ACC112 (cell line): ENCODE results near the gene MSL2.
"Not testable (repeated sequence)": the region's sequence is repeated elsewhere in the genome, so short reads cannot be mapped to it uniquely, and the experiment has no call there.

Source experiments
- H2AFZ ChIP-seq: fragments of 200-600 bp; sonication (generic); one replicate; pipeline ENCODE4 v1.6.0; 2017; ENCODE audit warnings: antibody characterized with exemption, low read length; ENCODE audit not compliant: unreplicated experiment
- H3K27ac ChIP-seq: fragments of 200-600 bp; sonication (generic); 2 replicates; pipeline ENCODE4 v1.5.1; 2014; ENCODE audit warnings: low read depth, mild to moderate bottlenecking, antibody characterized with exemption, low read length, moderate library complexity
- H3K27me3 ChIP-seq: fragments of 200-600 bp; sonication (generic); 2 replicates; pipeline ENCODE4 v1.6.1; 2014; ENCODE audit warnings: mild to moderate bottlenecking, antibody characterized with exemption, low read length, moderate library complexity, mixed read lengths; ENCODE audit not compliant: insufficient read depth
- H3K36me3 ChIP-seq: fragments of 200-600 bp; sonication (generic); 2 replicates; pipeline ENCODE4 v1.6.1; 2016; ENCODE audit warnings: mild to moderate bottlenecking, antibody characterized with exemption, low read length, moderate library complexity, mixed read lengths; ENCODE audit not compliant: insufficient read depth
- H3K4me1 ChIP-seq: fragments of 200-600 bp; sonication (generic); one replicate; pipeline ENCODE4 v1.6.1; 2016; ENCODE audit warnings: low read length, mixed read lengths; ENCODE audit not compliant: insufficient read depth, unreplicated experiment, control insufficient read depth
- H3K4me3 ChIP-seq: fragments of 200-600 bp; sonication (generic); 2 replicates; pipeline ENCODE4 v1.5.1; 2014; ENCODE audit warnings: mild to moderate bottlenecking, low read depth, low read length
- H3K79me2 ChIP-seq: fragments of 200-600 bp; sonication (generic); one replicate; pipeline ENCODE4 v1.6.0; 2016; ENCODE audit warnings: low read length; ENCODE audit not compliant: control insufficient read depth, unreplicated experiment, insufficient read depth

The MSL2 gene

GRCh38 chr3:136192195-136192594 lies 3.9 kb downstream of the MSL2 start:
- H3K36me3 ChIP-seq, H3K4me1 ChIP-seq, H3K27ac ChIP-seq, H2AFZ ChIP-seq, H3K27me3 ChIP-seq: not testable (repeated sequence)
- Histone ChIP-seq H3K4me3 (peak overlapping the region; percentile 92), H3K79me2 (peaks cover 85% of the 10 kb centered on the region)

- Histone ChIP-seq H2AFZ (no peak overlapping the region), H3K36me3 (0 out of 2 replicates have a peak, but pooled peaks cover 4% of the 10 kb centered on the region), H3K27me3 (no peaks in the 10 kb centered on the region), H3K79me2 (peaks cover 99% of the 10 kb centered on the region), H3K27ac (no peak overlapping the region), H3K4me3 (no peak overlapping the region), H3K4me1 (peaks cover 13% of the 10 kb centered on the region)
Measured at GRCh38 chr3:136189859-136190617, 6.1 kb downstream of the MSL2 start.

- peaks cover 99% of the 10 kb centered on the region for H3K79me2 ChIP-seq
- H3K27me3 ChIP-seq, result no peaks in the 10 kb centered on the region
- H3K36me3 ChIP-seq, result no peaks in the 10 kb centered on the region
- no peak overlapping the region for H3K27ac ChIP-seq
- H3K4me3 ChIP-seq, result no peak overlapping the region
- H2AFZ ChIP-seq, result no peak overlapping the region
- peaks cover 13% of the 10 kb centered on the region for H3K4me1 ChIP-seq
Measured at GRCh38 chr3:136189043-136189442, 7.1 kb downstream of the MSL2 start.

GRCh38 chr3:136187868-136188267 lies 8.3 kb downstream of the MSL2 start:
- Histone ChIP-seq H3K4me3 (no peak overlapping the region), H3K79me2 (peaks cover 99% of the 10 kb centered on the region), H3K36me3 (no peaks in the 10 kb centered on the region), H2AFZ (no peak overlapping the region), H3K27me3 (no peaks in the 10 kb centered on the region), H3K4me1 (peaks cover 13% of the 10 kb centered on the region), H3K27ac (no peak overlapping the region)

GRCh38 chr3:136186846-136187245 lies 9.3 kb downstream of the MSL2 start:
- Histone ChIP-seq H3K79me2 (peaks cover 99% of the 10 kb centered on the region), H3K36me3 (no peaks in the 10 kb centered on the region), H3K27ac (no peak overlapping the region), H3K27me3 (no peaks in the 10 kb centered on the region), H2AFZ (no peak overlapping the region), H3K4me1 (peaks cover 10% of the 10 kb centered on the region), H3K4me3 (no peak overlapping the region)

- Histone ChIP-seq H3K27me3 (no peaks in the 10 kb centered on the region), H3K36me3 (no peaks in the 10 kb centered on the region), H2AFZ (no peak overlapping the region), H3K4me3 (no peak overlapping the region), H3K27ac (no peak overlapping the region), H3K79me2 (peaks cover 98% of the 10 kb centered on the region), H3K4me1 (peaks cover 8% of the 10 kb centered on the region)
Measured at GRCh38 chr3:136186344-136186743, 9.8 kb downstream of the MSL2 start.

- Histone ChIP-seq H2AFZ (no peak overlapping the region), H3K4me3 (no peak overlapping the region), H3K27me3 (no peaks in the 10 kb centered on the region), H3K79me2 (peaks cover 97% of the 10 kb centered on the region), H3K36me3 (no peaks in the 10 kb centered on the region), H3K27ac (no peak overlapping the region), H3K4me1 (peaks cover 12% of the 10 kb centered on the region)
Measured at GRCh38 chr3:136184703-136185102, 11.4 kb downstream of the MSL2 start.

- H3K27ac ChIP-seq, result no peak overlapping the region
- no peak overlapping the region for H2AFZ ChIP-seq
- no peaks in the 10 kb centered on the region for H3K36me3 ChIP-seq
- no peaks in the 10 kb centered on the region for H3K27me3 ChIP-seq
- peaks cover 12% of the 10 kb centered on the region for H3K4me1 ChIP-seq
- no peak overlapping the region for H3K4me3 ChIP-seq
- peaks cover 97% of the 10 kb centered on the region for H3K79me2 ChIP-seq
Measured at GRCh38 chr3:136181741-136182140, 14.4 kb downstream of the MSL2 start.

GRCh38 chr3:136177876-136178275 lies 18.3 kb downstream of the MSL2 start:
- no peaks in the 10 kb centered on the region for H3K36me3 ChIP-seq
- H3K4me3 ChIP-seq, result no peak overlapping the region
- no peaks in the 10 kb centered on the region for H3K27me3 ChIP-seq
- H3K79me2 ChIP-seq, result peaks cover 98% of the 10 kb centered on the region
- no peak overlapping the region for H2AFZ ChIP-seq
- peaks cover 7% of the 10 kb centered on the region for H3K4me1 ChIP-seq
- H3K27ac ChIP-seq, result no peak overlapping the region

GRCh38 chr3:136173939-136174490 lies 22.1 kb downstream of the MSL2 start:
- Histone ChIP-seq H3K4me1 (peaks cover 15% of the 10 kb centered on the region), H2AFZ (no peak overlapping the region), H3K36me3 (no peaks in the 10 kb centered on the region), H3K79me2 (peaks cover 98% of the 10 kb centered on the region), H3K27ac (no peak overlapping the region), H3K27me3 (no peaks in the 10 kb centered on the region), H3K4me3 (no peak overlapping the region)

GRCh38 chr3:136171097-136171542 lies 25.0 kb downstream of the MSL2 start:
- H3K79me2 ChIP-seq, result peaks cover 98% of the 10 kb centered on the region
- peaks cover 15% of the 10 kb centered on the region for H3K4me1 ChIP-seq
- no peaks in the 10 kb centered on the region for H3K36me3 ChIP-seq
- no peaks in the 10 kb centered on the region for H3K27me3 ChIP-seq
- no peak overlapping the region for H2AFZ ChIP-seq
- H3K27ac ChIP-seq, result peak overlapping the region; percentile 57
- no peak overlapping the region for H3K4me3 ChIP-seq
